ENCODE measurements around the gene MRAP.

Gene MRAP

GRCh38 chr21:32350211-32350980 lies 51.7 kb downstream of the MRAP start:
- no peak for DNase-seq

DNA sequence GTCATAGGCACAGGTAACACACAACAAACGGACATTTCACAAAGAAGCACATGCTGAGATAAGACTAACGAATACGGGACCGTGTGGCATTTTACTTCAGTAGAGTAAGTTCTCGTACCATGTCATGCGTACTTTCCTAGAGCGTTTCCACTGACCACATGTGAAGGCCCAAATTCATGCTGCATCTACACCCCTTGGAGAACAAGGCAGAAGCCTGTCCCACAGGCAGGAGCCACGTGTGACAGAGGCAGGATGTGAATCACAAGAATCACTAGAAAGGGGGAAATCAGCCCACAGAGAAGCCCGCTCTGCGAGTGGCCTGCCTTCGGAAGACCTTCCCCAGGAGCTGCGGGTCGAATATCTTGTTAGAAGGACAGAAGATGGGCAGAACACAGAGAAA lies 52.3 kb downstream of the MRAP start:
- no peak for DNase-seq

- DNase-seq, result no peak
Measured at GRCh38 chr21:32351428-32351827, 52.8 kb downstream of the MRAP start.

- DNase-seq, result no peak
Measured at GRCh38 chr21:32352526-32352925, 53.9 kb downstream of the MRAP start.

- DNase-seq, result no peak
Measured at GRCh38 chr21:32353002-32353711, 54.5 kb downstream of the MRAP start.

- no peak for DNase-seq
Measured at GRCh38 chr21:32356874-32357395, 58.3 kb downstream of the MRAP start.

GRCh38 chr21:32359719-32360260 lies 61.1 kb downstream of the MRAP start:
- no peak for DNase-seq

GRCh38 chr21:32360401-32360975 lies 61.8 kb downstream of the MRAP start:
- peak; percentile 29 for DNase-seq
